HepG2 (cell line): ENCODE data around the gene RETREG2. TPM values are rescaled to one million over a fixed set of nuclear protein-coding genes. Genes with fewer than 3 reads are reported as not detected.
A peak's percentile ranks its signal among the peaks of the same experiment; 100 is the strongest.

Experiments used
- ATAC-seq: fragments of 200-7000 bp; cut with Tn5 transposase; 3 replicates; pipeline ENCODE4 v1.9.1; 2020; ENCODE audit warnings: mild to moderate bottlenecking, moderate library complexity
- BruUV-seq: library from RNA; stranded (reverse); fragments of 400-500 nt; replicated peaks from 2 replicates; lab custom pipeline; 2021; lab: Mats Ljungman, UMichigan
- CTCF ChIA-PET: fragments of 300-600 bp; formaldehyde crosslinking; extraction: SDS; loops from one replicate; lab custom pipeline; 2021; ENCODE audit warnings: low total read pairs, inconsistent platforms, low intra/inter-chr PET ratio; lab: Yijun Ruan, JAX
- POLR2A ChIA-PET: fragments of 350-600 bp; sonication (Branson Sonifier 250); formaldehyde crosslinking; loops from one replicate; lab custom pipeline; 2020; ENCODE audit warnings: antibody characterized with exemption, inconsistent platforms; lab: Yijun Ruan, JAX
- DNase-seq: peaks from one replicate; pipeline ENCODE4 v3.0.0-alpha.2; 2015; ENCODE audit warnings: low spot score
- FAIRE-seq: peaks from 3 replicates; lab custom pipeline; 2011; peaks lifted over from hg19 to GRCh38; lab: Jason Lieb, UNC
- H2AFZ ChIP-seq: one replicate; pipeline ENCODE4 v1.6.1; 2011; ENCODE audit warnings: low read length, inconsistent platforms
- H3K27ac ChIP-seq: fragments of 300-600 bp; 3 replicates; pipeline ENCODE4 v1.8.0; 2011; ENCODE audit warnings: mixed run types, mild to moderate bottlenecking, mixed read lengths, low read length, inconsistent platforms; ENCODE audit not compliant: insufficient read depth; ENCODE audit errors: extremely low read length
- H3K27me3 ChIP-seq, 2 experiments: fragments of 200-600 bp in 1 of 2; 2 replicates in 1 of 2; 3 replicates in 1 of 2; pipeline versions ENCODE4 v1.6.0 to v1.8.0; 2011; ENCODE audit warnings: low read length in 2 of 2, mild to moderate bottlenecking in 2 of 2, moderate library complexity in 2 of 2, inconsistent platforms in 1 of 2; ENCODE audit not compliant: insufficient read depth in 2 of 2, control insufficient read depth in 1 of 2
- H3K36me3 ChIP-seq, 2 experiments: fragments of 200-600 bp in 1 of 2; replicated peaks in 1 of 2; 2 replicates in 1 of 2; 3 replicates in 1 of 2; pipeline versions ENCODE4 v1.5.1 to v1.8.0; 2011; ENCODE audit warnings: low read length in 2 of 2, inconsistent platforms in 1 of 2; ENCODE audit not compliant: insufficient read depth in 2 of 2, control insufficient read depth in 1 of 2
- H3K4me1 ChIP-seq: 2 replicates; pipeline ENCODE4 v1.5.1; 2012; ENCODE audit warnings: low read length, inconsistent platforms; ENCODE audit not compliant: insufficient read depth
- H3K4me2 ChIP-seq: 2 replicates; pipeline ENCODE4 v1.6.0; 2011; ENCODE audit warnings: low read depth, low read length, inconsistent platforms
- H3K4me3 ChIP-seq, 3 experiments: fragments of 200-600 bp in 1 of 3; sonication (generic), shearing (Covaris generic) in 1 of 3; replicated peaks in 1 of 3; 2 replicates each; pipeline ENCODE4 v1.5.1; 2011 to 2016; ENCODE audit warnings: low read length in 3 of 3, inconsistent platforms in 2 of 3, low read depth in 2 of 3, mild to moderate bottlenecking in 2 of 3, control low read depth in 1 of 3, mixed read lengths in 1 of 3; ENCODE audit not compliant: insufficient read depth in 1 of 3
- H3K79me2 ChIP-seq: one replicate; pipeline ENCODE4 v1.6.1; 2011; ENCODE audit warnings: low read length, inconsistent platforms; ENCODE audit not compliant: insufficient read depth
- H3K9ac ChIP-seq: 2 replicates; pipeline ENCODE4 v1.6.0; 2011; ENCODE audit warnings: mild to moderate bottlenecking, low read depth, low read length, inconsistent platforms; ENCODE audit not compliant: insufficient read depth
- H3K9me3 ChIP-seq: 2 replicates; pipeline ENCODE4 v1.5.1; 2012; ENCODE audit warnings: mild to moderate bottlenecking, low read length
- H4K20me1 ChIP-seq: 2 replicates; pipeline ENCODE4 v1.6.0; 2011; ENCODE audit warnings: inconsistent platforms, mild to moderate bottlenecking, low read length, moderate library complexity; ENCODE audit not compliant: insufficient read depth
- ARHGAP35 ChIP-seq: sonication (generic); formaldehyde crosslinking; IDR thresholded peaks from 2 replicates; pipeline ENCODE4 v1.9.0; 2022; ENCODE audit warnings: mild to moderate bottlenecking, inconsistent platforms, moderate library complexity, missing genetic modification reagents, borderline replicate concordance
- KLF15 ChIP-seq: sonication (generic); formaldehyde crosslinking; IDR thresholded peaks from 2 replicates; pipeline ENCODE4 v1.8.1; 2023; ENCODE audit warnings: borderline replicate concordance, mild to moderate bottlenecking, inconsistent platforms, missing genetic modification reagents, mixed read lengths
- NFAT5 ChIP-seq: sonication (generic); formaldehyde crosslinking; IDR thresholded peaks from 2 replicates; pipeline ENCODE4 v1.4.0; 2020; ENCODE audit warnings: missing genetic modification reagents
- RERE ChIP-seq: IDR thresholded peaks from 2 replicates; pipeline ENCODE4 v1.6.1; 2016; ENCODE audit warnings: low read depth, missing genetic modification reagents, missing compliant biosample characterization
- ZFP82 ChIP-seq: sonication (generic); formaldehyde crosslinking; IDR thresholded peaks from 2 replicates; pipeline ENCODE4 v1.5.1; 2020; ENCODE audit warnings: mild to moderate bottlenecking, missing genetic modification reagents, borderline replicate concordance
- ZNF138 ChIP-seq: sonication (generic); formaldehyde crosslinking; IDR thresholded peaks from 2 replicates; pipeline ENCODE4 v1.5.0; 2020; ENCODE audit warnings: mild to moderate bottlenecking, low read depth, missing genetic modification reagents
- ZNF468 ChIP-seq: sonication (generic); formaldehyde crosslinking; IDR thresholded peaks from 2 replicates; pipeline ENCODE4 v1.8.0; 2022; ENCODE audit warnings: mild to moderate bottlenecking, moderate library complexity, missing genetic modification reagents
- ZNF724P ChIP-seq: sonication (generic); formaldehyde crosslinking; IDR thresholded peaks from 2 replicates; pipeline ENCODE4 v1.8.0; 2022; ENCODE audit warnings: missing genetic modification reagents, borderline replicate concordance
- WGBS: methylation state at CpG from one replicate; pipeline ENCODE4 v1.1.6; 2017; ENCODE audit warnings: low lambda C conversion rate; 5-methylcytosine and 5-hydroxymethylcytosine counted together
- in situ Hi-C: cut with HindIII; loops from 2 replicates; pipeline ENCODE4 v1.10.0; 2017; ENCODE audit warnings: low pct_unique_long_range_greater_than_20kb; ENCODE audit not compliant: extremely low pct_ligation_motif_present
- intact Hi-C: fragments of 100-400 bp; cut with micrococcal nuclease; formaldehyde crosslinking; loops from one replicate; pipeline ENCODE4 v1.10.0; 2022; ENCODE audit not compliant: unreplicated experiment
- polyA plus RNA-seq, 8 experiments: library from polyadenylated mRNA; depleted of rRNA in 3 of 8; stranded (reverse) in 7 of 8; unstranded in 1 of 8; fragments of >200 nt; fragmentation: Illumina TruSeq in 4 of 8; extraction: Trizol in 4 of 8; gene quantifications; 2 replicates each; pipeline versions ENCODE4 v1.2.1 to v1.2.3, GENCODE V29; 2011 to 2016; ENCODE audit warnings: low read depth in 4 of 8, missing spikeins in 1 of 8, mixed read lengths in 1 of 8; ENCODE audit not compliant: insufficient read depth in 1 of 8
- total RNA-seq, 5 experiments: library from RNA; depleted of rRNA; stranded (reverse); fragments of >200 nt; fragmentation: Illumina TruSeq; extraction: Trizol; gene quantifications; 2 replicates each; pipeline ENCODE4 v1.2.3, GENCODE V29; 2016; ENCODE audit warnings: low read depth in 1 of 5

The RETREG2 gene
- total and polyA plus RNA-seq, 2 of the 13 experiments (the other 11 are each of a cell fraction or from before 2014, with no cell fraction given), result 86.0 to 134 TPM

GRCh38 chr2:219159771-219160185 is 18.3 kb upstream of the RETREG2 start:
- intact Hi-C loops (loop anchor here (1.0 to 2.0 kb wide), 6 partner anchors 17 to 193 kb away; partner anchors contain the start of genes ABCB6 and CNPPD1), in situ Hi-C loops (loop anchor here (5.0 kb wide), 1 partner anchor 102 kb away; no protein-coding TSS in a partner anchor)
- Histone ChIP-seq H2AFZ (no peak overlapping the region), H3K36me3 (peaks cover 4 to 17% of the 10 kb centered on the region in 2 experiments), H3K4me2 (peak overlapping the region; percentile 97), H3K27ac (no peak overlapping the region), H4K20me1 (no peaks in the 10 kb centered on the region), H3K79me2 (no peaks in the 10 kb centered on the region), H3K9ac (peak overlapping the region; percentile 86; the same call in 1 of the 2 replicates), H3K9me3 (no peaks in the 10 kb centered on the region), H3K4me1 (peaks cover 18% of the 10 kb centered on the region), H3K27me3 (no peaks in the 10 kb centered on the region), H3K4me3 (peak overlapping the region; percentile 76 to 94 (median 86); a peak in 5 of 6 replicates)
- ATAC-seq, result peak; percentile 1
- DNase-seq, result no peak
- FAIRE-seq, result no peak
- ChIA-PET POLR2A (interaction anchor here (0.7 to 3.7 kb wide), 5 partner anchors 16 to 227 kb away, joined by 3 to 14 read pairs (median 4); partner anchors contain the start of genes CNPPD1 and ZFAND2B), CTCF (interaction anchor here (0.6 to 4.4 kb wide), 7 partner anchors 11 to 192 kb away, joined by 4 to 50 read pairs (median 7); partner anchors contain the start of gene DNAJB2)
- 24% methylated on average over 18 of the region's 18 CpGs for WGBS
- TSS peak; percentile 61 for BruUV-seq
- no peak for TF ChIP-seq ARHGAP35
- 0 out of 2 replicates have a peak, but pooled peaks have one; percentile 23 for TF ChIP-seq ZNF138 (CRISPR knock-in tag)
- no peak for TF ChIP-seq NFAT5
- no peak for TF ChIP-seq KLF15
- 0 out of 2 replicates have a peak, but pooled peaks have one; percentile 19 for TF ChIP-seq ZFP82 (CRISPR knock-in tag)
- no peak for TF ChIP-seq RERE (CRISPR knock-in tag)
- no peak for TF ChIP-seq ZNF468 (CRISPR knock-in tag)
- TF ChIP-seq ZNF724P (CRISPR knock-in tag), result no peak
